ENCODE results near the gene RANBP10. TPM values are rescaled to one million over a fixed set of nuclear protein-coding genes. Genes with fewer than 3 reads are reported as not detected.

RANBP10 gene
- total and polyA plus RNA-seq, 9 of the 15 experiments (the other 6 are each of a cell fraction or from before 2014, with no cell fraction given): 0.61 to 19.3 (median 5.9) TPM

- TF ChIP-seq, protein P1, sequence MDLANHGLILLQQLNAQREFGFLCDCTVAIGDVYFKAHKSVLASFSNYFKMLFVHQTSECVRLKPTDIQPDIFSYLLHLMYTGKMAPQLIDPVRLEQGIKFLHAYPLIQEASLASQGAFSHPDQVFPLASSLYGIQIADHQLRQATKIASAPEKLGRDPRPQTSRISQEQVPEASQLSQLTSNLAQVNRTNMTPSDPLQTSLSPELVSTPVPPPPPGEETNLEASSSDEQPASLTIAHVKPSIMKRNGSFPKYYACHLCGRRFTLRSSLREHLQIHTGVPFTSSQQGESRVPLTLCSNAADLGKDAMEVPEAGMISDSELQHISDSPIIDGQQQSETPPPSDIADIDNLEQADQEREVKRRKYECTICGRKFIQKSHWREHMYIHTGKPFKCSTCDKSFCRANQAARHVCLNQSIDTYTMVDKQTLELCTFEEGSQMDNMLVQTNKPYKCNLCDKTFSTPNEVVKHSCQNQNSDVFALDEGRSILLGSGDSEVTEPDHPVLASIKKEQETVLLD (IDR thresholded peaks at IDR 0.05): peak; percentile 94
- TF ChIP-seq ZEB2 (IDR thresholded peaks at IDR 0.05) (no peak), ELF2 (CRISPR knock-in tag; IDR thresholded peaks at IDR 0.05) (peak; percentile 59; the same call in 1 of the 2 replicates), ATF7 (IDR thresholded peaks at IDR 0.05) (peak; percentile 42; the same call in 1 of the 2 replicates), TBP (optimal IDR thresholded peaks at IDR 0.05; ENCODE audit: low read depth, low read length) (peak; percentile 84), L3MBTL2 (IDR thresholded peaks at IDR 0.05) (peak; percentile 11; the same call in 1 of the 2 replicates), SRF (CRISPR knock-in tag; IDR thresholded peaks at IDR 0.05) (peak in 1 of 2 experiments; percentile 54; a peak in 1 of 4 replicates), ERF (CRISPR knock-in tag; IDR thresholded peaks at IDR 0.05) (peak; percentile 36), TEAD1 (CRISPR knock-in tag; IDR thresholded peaks at IDR 0.05) (0 out of 4 replicates have a peak, but pooled peaks of 1 of the 2 experiments have one; percentile 52), ZNF133 (CRISPR knock-in tag; IDR thresholded peaks at IDR 0.05) (no peak), SUPT5H (IDR thresholded peaks at IDR 0.05) (peak; percentile 95), TAF7 (tag; IDR thresholded peaks at IDR 0.05) (peak; percentile 60; the same call in 1 of the 2 replicates), RCOR1 (IDR thresholded peaks at IDR 0.05; ENCODE audit: borderline replicate concordance in 1 of 2, low read depth in 2 of 2, low read length in 2 of 2) (no peak; a peak in 2 of 4 replicates), MAZ (CRISPR knock-in tag; conservative IDR thresholded peaks at IDR 0.05 in 1 of 2, IDR thresholded peaks at IDR 0.05 in 1 of 2) (peak; percentile 87 to 98), ETV6 (IDR thresholded peaks at IDR 0.05; ENCODE audit: borderline replicate concordance in 1 of 2, low read depth in 2 of 2, low read length in 1 of 2) (peak; percentile 56 to 67; a peak in 2 of 4 replicates), ETV6 (CRISPR knock-in tag; IDR thresholded peaks at IDR 0.05; ENCODE audit: borderline replicate concordance) (no peak), NFIC (IDR thresholded peaks at IDR 0.05) (peak; percentile 58), ETV1 (tag; conservative IDR thresholded peaks at IDR 0.05; ENCODE audit: low read depth) (peak; percentile 92), FOSL1 (tag; conservative IDR thresholded peaks at IDR 0.05) (peak; percentile 38), E2F3 (CRISPR knock-in tag; IDR thresholded peaks at IDR 0.05) (no peak), ZNF766 (CRISPR knock-in tag; conservative IDR thresholded peaks at IDR 0.05) (no peak; the same call in 1 of the 2 replicates), CEBPG (CRISPR knock-in tag; IDR thresholded peaks at IDR 0.05) (no peak), CEBPG (tag; conservative IDR thresholded peaks at IDR 0.05 in 1 of 2, IDR thresholded peaks at IDR 0.05 in 1 of 2) (0 out of 4 replicates have a peak, but pooled peaks of 1 of the 2 experiments have one; percentile 29), SMAD1 (IDR thresholded peaks at IDR 0.05; ENCODE audit: low read depth, low read length, partially characterized antibody) (peak; percentile 87), GATAD2B (IDR thresholded peaks at IDR 0.05; ENCODE audit: borderline replicate concordance) (peak; percentile 9; the same call in 1 of the 2 replicates)
- TF ChIP-seq, protein P2, sequence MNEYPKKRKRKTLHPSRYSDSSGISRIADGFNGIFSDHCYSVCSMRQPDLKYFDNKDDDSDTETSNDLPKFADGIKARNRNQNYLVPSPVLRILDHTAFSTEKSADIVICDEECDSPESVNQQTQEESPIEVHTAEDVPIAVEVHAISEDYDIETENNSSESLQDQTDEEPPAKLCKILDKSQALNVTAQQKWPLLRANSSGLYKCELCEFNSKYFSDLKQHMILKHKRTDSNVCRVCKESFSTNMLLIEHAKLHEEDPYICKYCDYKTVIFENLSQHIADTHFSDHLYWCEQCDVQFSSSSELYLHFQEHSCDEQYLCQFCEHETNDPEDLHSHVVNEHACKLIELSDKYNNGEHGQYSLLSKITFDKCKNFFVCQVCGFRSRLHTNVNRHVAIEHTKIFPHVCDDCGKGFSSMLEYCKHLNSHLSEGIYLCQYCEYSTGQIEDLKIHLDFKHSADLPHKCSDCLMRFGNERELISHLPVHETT (CRISPR knock-in tag; conservative IDR thresholded peaks at IDR 0.05 in 1 of 2, IDR thresholded peaks at IDR 0.05 in 1 of 2): no peak
These were observed 87.1 kb downstream of the RANBP10 start, which contains the start of gene GFOD2 (continued) for GRCh38 chr16:67719048-67719777.
